OCI-M2 (cell line): Measurements from ENCODE around the gene MYO18A.

Experiments
- DNase-seq: peaks from one replicate; lab custom pipeline; 2025; ENCODE audit not compliant: unreplicated experiment; lab: John Stamatoyannopoulos, UW

MYO18A gene

GRCh38 chr17:29129731-29130130 lies 50.5 kb downstream of the MYO18A start:
- DNase-seq, result no peak

GRCh38 chr17:29127840-29128239 lies 52.4 kb downstream of the MYO18A start:
- no peak for DNase-seq

GRCh38 chr17:29126268-29126930 lies 53.8 kb downstream of the MYO18A start:
- DNase-seq, result no peak

DNA sequence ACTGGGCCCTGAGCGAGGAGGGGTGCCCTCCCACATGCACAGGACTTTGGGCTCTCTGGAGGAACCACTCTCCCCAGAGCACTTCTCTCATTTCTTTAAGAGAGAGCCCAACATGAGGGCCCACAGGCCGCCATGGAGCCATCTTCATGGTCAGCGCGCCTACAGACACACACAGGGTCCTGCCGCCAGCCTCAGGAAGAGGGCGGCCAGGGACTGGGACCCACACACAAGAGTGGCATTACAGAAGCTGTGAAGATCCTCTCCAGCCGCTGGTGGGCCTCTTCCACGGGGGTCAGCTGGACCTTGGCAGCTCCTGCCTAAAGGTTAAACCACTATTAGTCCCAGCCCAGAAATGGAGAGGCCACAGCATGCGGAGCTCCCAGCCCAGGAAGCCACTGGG lies 54.5 kb downstream of the MYO18A start:
- no peak for DNase-seq

DNA sequence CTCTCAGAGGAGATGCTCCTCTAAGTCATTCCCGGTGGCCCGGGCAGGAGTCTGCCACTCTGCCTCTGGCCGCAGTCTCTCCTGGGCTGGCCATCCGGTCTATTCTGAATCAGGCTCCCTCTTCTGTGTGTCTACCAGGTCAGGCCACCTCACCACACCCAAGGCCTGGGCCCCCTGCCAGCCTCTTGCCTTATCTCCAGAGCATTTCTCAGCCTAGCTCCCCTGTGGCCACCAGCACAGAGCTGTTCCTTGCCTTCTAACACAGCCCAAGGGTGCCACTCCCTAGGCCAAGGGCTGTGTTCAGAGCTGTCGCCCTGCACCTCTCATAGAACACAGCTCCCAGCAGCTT lies 55.3 kb downstream of the MYO18A start:
- DNase-seq, result no peak

- DNase-seq, result no peak
Measured at GRCh38 chr17:29124135-29124924, 55.9 kb downstream of the MYO18A start.

DNA sequence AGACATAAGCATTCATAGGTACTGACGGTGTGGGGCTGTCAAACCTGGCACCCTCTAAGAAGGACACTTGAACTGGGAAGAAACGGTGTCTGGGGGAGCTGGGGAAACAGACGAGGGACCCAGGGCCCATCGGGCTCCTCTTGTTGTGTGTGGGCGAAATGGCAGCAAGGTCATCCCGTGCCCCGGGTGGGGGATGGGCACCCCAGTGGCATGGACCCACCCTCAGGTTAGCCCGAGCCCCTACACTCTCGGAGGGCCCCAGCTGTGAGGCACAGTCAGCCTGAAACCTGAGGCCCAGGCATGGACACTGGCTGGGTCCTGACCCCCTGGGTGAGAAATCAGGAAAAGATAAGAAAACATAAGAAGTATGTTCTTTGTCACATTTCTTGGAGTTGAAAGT lies 57.1 kb downstream of the MYO18A start:
- DNase-seq, result no peak

DNA sequence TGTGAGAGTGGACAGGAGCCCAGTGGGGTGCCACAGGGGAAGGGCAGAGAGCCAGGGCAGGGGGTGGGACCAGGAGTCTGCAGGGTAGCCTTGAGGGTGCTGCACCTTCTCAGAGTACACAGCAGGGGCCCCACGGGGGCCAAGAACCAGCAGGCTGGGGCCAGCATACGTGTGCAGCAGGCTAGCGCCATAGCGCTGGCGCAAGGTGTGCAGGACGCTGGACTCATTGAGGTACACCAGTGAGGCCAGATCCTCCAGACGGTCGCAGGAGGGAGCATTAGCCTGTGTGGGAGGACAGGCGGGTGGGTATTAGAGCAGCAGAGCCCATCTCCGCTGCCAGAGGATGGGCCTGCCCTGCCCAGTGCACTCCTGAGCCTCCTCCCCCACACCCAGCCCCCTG lies 58.8 kb downstream of the MYO18A start:
- no peak for DNase-seq

GRCh38 chr17:29120433-29120832 lies 59.8 kb downstream of the MYO18A start:
- no peak for DNase-seq

DNA sequence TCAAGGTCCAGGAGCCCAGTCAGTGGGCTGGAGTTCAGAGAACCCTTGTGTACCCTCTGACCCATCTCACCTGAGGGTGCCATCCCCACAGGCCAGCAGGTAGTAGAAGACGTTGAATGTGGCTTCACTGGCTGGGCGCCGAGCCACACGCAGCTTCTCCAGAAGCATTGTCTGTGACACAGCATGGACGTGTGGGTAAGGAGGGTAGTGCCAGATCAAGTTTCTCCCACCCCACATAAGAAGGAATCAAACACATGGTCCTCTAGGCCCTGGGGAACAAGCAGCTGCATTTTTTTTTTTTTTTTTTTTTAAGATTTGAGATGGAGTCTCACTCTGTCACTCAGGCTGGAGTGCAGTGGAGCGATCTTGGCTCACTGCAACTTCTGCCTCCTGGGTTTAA lies 60.9 kb downstream of the MYO18A start:
- DNase-seq, result no peak

GRCh38 chr17:29116804-29117753 lies 63.1 kb downstream of the MYO18A start:
- no peak for DNase-seq

DNA sequence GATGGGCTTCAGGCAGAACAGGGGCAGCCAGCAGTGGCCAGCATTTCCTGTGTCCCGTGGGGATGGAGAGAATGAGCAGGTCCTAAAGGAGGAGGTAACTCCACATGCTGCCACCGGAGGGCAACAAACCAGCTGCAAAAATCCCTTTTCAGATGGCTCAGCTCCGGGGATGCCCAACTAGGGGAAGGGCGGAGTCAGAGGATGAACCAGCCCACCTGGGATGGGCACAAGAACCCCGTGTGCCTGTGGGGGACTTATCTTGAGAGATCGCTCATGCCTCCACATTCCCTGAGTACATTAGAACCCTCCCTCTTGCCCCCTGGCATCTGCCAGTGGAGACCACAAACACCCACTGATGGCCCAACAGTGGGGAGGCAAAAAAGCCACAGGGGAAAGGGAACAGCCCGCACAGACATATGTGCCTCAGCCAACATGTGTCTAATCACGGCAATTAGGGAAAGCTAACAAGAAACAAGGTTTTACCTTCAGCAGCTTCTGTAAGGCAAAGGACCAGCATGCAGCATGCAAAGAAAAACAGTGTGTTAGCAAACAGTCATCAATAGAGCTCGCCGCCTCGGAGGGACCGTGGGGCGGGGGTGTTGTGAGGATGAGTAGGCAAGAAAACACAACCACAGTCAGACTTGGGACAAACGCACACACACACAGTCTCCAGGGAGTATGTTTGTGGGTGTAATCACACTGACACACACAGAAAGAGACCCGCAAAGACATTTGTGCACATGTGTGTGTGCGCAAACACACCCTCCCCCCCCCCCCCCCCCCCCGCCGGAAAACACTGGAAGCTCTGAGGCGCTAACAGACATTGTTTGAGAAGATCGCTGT lies 64.0 kb downstream of the MYO18A start:
- DNase-seq, result no peak

GRCh38 chr17:29115435-29115834 lies 64.8 kb downstream of the MYO18A start:
- DNase-seq, result no peak

DNA sequence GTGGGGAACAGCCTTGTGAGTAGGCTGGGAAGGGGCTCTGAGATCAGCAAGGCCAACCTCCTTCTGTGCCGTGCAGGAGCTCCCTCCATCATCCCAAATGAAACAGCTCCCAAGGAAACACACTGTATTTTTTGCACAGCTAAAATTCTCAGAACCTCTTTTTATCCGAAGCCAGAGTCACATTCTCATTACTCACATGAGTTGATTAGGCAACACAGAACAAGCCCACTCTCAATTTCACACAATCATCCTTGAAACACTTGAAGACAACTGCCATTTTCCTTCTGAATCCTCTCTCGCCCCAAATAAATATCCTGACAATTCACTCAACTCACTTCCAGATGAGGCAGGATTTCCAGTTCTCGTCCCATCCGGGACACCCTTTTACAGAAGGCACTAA lies 66.1 kb downstream of the MYO18A start:
- no peak for DNase-seq

GRCh38 chr17:29113334-29113733 lies 66.9 kb downstream of the MYO18A start:
- DNase-seq, result no peak

DNA sequence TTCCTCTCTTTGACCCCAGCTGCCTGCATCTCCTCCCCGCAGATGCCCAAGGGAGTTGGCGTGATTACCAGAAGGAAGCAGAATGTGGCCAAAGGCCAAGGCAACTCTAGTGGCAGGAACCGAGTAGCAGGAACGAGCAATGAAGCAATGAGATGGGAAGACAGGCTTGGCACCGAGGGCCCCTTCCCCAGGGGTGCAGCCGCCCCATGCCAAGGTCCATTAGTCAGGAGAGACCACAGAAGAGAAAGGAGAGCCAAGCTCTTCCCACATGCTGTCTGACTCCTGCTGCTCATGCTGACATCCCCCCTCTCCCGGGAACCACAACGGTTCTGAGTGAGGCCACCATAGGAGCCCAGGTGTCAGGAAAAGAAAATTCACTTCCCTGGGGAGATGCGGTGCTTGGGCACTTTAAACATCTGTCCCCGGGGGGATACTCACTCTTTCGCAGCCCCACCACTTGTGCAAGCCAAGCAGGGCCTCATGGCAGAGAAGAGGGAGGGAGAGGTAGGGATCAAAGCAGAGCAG lies 67.4 kb downstream of the MYO18A start:
- DNase-seq, result no peak

DNA sequence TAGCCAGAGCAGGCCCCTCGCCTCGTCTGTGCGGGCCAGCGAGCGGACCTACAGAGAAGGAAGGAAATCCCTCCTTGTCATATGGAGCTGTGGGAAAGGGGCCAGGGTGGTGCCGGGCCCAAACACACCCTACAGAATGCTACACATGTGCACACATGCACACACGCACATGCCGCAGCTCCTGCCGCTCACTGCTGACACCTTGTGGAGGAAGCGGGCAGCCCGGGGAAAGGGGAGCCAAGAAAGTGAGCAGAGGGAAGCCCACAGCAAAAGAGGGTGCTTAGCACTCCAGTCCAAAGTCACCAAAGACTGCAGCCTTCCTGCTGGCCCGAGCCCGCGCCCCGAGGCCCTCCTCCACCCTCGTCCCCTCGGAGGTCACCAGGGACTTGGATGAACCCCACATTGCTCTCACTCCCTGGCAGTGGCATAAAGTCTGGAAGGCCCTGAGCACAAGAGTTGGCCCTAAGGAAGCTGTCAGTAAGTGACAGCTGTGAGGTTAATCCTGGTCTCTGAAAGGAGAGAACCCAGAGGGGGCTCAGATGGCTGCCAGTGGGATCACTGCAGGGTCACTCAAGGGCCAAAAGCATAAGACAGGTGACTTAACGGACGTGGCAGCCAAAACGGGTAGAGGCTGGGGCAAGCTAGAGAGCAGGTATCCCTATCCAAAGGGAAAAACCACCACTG lies 68.2 kb downstream of the MYO18A start:
- no peak for DNase-seq

DNA sequence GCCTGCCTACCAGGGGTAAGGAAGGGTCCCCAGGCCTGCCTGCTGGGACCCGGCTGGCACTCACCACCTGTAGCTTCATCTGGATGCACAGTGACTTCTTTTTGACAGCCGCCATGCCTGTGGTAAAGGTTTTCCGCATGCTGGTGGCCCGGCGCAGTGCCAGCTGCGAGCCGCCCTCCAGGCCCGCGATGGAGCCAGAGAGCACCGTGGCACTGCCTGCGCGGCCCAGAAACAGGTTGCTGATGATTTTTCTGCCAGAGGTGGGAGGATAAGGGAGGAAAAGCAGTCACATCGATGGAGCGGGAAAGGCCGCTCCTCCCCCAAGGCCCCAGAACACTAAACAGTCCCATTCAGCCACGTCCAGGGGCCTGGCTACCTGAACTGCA lies 69.8 kb downstream of the MYO18A start:
- DNase-seq, result no peak

GRCh38 chr17:29109477-29110371 lies 70.5 kb downstream of the MYO18A start:
- no peak for DNase-seq
